GM12891 (cell line): ENCODE measurements around the gene RRP15.

Experiments
- POLR2A ChIP-seq: IDR thresholded peaks from 2 replicates; pipeline ENCODE4 v1.6.1; 2011; ENCODE audit warnings: low read depth, low read length, control low read depth
- POLR2AphosphoS5 ChIP-seq: IDR thresholded peaks from 2 replicates; pipeline ENCODE4 v1.6.1; 2011; ENCODE audit warnings: low read depth, low read length, control low read depth
- SPI1 ChIP-seq: IDR thresholded peaks from 2 replicates; pipeline ENCODE4 v1.6.1; 2011; ENCODE audit warnings: low read depth, low read length, control low read depth

GRCh38 chr1:218323568-218324225 is 38.6 kb downstream of the RRP15 start:
- TF ChIP-seq POLR2AphosphoS5 (no peak), POLR2A (no peak), SPI1 (no peak)
